Breast epithelium (tissue), 3 donors: ENCODE measurements around the gene WWOX.

Source experiments
- POLR2AphosphoS5 ChIP-seq, 3 donors: sonication (generic); formaldehyde crosslinking; IDR thresholded peaks; one replicate each; pipeline ENCODE4 v1.6.1; 2017; ENCODE audit warnings: antibody characterized with exemption in 3 of 3
- TF ChIP-seq, protein P1 (sequence below), 3 donors: fragments of 450-650 bp; IDR thresholded peaks; one replicate each; pipeline ENCODE4 v1.5.1; 2016 to 2017; ENCODE audit warnings: antibody characterized with exemption in 3 of 3, mild to moderate bottlenecking in 3 of 3, moderate library complexity in 3 of 3

DNA sequence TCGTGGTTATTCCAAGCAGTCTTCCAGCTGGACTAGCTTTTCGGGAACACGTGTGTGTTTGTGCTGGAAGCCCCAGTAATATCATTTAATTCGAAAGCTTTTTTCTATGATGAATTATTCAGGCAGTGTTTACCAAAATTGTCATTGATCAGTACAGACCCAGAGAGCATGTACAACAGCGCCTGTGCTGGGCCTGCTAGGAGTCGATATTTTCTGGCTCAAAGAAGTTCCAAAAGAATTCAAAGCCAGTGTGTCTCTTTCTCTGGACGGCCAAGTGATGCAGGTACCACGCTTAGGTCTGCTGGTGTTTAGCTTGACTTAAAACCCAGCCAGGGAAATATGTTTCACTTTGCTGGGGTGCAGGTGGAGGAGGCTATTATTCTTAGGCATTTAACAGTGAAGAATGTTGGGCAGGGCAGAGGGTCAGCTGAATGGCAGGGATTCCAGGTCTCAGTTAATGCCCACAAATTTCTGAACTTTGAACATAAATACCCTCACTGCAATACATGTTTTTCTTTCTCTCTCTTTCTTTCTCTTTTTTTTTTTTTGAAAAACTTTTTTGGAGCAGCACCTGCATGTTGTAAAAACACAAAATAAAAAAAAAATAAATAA, 401.3 kb downstream of the WWOX start:
- TF ChIP-seq, protein P1, sequence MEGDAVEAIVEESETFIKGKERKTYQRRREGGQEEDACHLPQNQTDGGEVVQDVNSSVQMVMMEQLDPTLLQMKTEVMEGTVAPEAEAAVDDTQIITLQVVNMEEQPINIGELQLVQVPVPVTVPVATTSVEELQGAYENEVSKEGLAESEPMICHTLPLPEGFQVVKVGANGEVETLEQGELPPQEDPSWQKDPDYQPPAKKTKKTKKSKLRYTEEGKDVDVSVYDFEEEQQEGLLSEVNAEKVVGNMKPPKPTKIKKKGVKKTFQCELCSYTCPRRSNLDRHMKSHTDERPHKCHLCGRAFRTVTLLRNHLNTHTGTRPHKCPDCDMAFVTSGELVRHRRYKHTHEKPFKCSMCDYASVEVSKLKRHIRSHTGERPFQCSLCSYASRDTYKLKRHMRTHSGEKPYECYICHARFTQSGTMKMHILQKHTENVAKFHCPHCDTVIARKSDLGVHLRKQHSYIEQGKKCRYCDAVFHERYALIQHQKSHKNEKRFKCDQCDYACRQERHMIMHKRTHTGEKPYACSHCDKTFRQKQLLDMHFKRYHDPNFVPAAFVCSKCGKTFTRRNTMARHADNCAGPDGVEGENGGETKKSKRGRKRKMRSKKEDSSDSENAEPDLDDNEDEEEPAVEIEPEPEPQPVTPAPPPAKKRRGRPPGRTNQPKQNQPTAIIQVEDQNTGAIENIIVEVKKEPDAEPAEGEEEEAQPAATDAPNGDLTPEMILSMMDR (IDR thresholded peaks at IDR 0.05), result no peak
- no peak for TF ChIP-seq POLR2AphosphoS5 (IDR thresholded peaks at IDR 0.05)
